Measurements from ENCODE around the gene TBL2. TPM values are rescaled to one million over a fixed set of nuclear protein-coding genes. Genes with fewer than 3 reads are reported as not detected.

TBL2 gene
- total and polyA plus RNA-seq, 2 experiments from 2014 or later, result 6.9 to 27.8 TPM

DNA sequence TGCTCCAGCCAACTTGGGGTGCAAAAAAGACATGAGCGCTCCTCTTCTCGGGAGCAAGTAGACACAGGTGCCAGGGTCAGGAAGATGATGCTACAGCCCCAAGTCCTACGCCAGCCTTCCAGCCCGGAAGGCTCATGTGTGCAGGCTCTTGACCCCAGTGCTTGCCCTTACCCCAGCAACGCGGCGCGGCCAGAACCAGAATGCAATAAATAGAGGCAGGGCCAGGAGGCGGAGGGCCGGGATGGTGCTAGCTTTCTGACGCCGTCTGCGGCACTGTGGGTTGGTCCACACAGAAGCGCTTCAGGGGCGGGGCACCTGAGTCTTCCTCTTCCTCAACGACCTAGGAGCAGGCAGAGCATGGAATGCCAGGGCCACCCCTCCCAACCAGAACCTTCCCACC is 41.3 kb downstream of the TBL2 start (continued):
- TF ChIP-seq, protein P1, sequence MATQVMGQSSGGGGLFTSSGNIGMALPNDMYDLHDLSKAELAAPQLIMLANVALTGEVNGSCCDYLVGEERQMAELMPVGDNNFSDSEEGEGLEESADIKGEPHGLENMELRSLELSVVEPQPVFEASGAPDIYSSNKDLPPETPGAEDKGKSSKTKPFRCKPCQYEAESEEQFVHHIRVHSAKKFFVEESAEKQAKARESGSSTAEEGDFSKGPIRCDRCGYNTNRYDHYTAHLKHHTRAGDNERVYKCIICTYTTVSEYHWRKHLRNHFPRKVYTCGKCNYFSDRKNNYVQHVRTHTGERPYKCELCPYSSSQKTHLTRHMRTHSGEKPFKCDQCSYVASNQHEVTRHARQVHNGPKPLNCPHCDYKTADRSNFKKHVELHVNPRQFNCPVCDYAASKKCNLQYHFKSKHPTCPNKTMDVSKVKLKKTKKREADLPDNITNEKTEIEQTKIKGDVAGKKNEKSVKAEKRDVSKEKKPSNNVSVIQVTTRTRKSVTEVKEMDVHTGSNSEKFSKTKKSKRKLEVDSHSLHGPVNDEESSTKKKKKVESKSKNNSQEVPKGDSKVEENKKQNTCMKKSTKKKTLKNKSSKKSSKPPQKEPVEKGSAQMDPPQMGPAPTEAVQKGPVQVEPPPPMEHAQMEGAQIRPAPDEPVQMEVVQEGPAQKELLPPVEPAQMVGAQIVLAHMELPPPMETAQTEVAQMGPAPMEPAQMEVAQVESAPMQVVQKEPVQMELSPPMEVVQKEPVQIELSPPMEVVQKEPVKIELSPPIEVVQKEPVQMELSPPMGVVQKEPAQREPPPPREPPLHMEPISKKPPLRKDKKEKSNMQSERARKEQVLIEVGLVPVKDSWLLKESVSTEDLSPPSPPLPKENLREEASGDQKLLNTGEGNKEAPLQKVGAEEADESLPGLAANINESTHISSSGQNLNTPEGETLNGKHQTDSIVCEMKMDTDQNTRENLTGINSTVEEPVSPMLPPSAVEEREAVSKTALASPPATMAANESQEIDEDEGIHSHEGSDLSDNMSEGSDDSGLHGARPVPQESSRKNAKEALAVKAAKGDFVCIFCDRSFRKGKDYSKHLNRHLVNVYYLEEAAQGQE (IDR thresholded peaks at IDR 0.05; ENCODE audit: unreplicated experiment), result no peak
- TF ChIP-seq ZNF331 (CRISPR knock-in tag; IDR thresholded peaks at IDR 0.05; ENCODE audit: low read depth), result no peak

DNA sequence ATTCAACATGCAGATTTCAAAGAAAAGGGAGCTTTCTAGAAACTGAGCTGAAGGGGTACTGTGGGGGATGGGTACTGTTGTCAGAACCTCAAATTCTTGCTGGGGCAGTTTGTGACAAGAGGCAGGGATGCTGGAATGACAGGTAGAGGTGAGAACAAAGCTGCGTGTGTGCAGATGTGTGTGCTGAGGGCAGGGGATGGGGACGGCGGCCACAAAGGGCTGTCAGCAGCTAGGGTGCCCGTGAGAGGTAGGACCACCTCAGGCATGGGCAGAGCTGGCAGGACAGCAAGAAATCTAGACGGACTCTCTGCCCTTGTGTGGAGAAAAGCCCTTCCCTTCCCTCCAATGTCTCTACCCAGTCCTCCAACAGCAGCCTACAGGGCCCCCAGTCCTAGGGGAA is 41.9 kb downstream of the TBL2 start:
- Histone ChIP-seq H3K27ac (ENCODE audit: low read depth) (no peak overlapping the region), H2AFZ (no peak overlapping the region), H3K9me2 (ENCODE audit: insufficient read depth) (no peaks in the 10 kb centered on the region), H3K4me2 (no peak overlapping the region), H3K4me1 (ENCODE audit: insufficient read depth) (no peaks in the 10 kb centered on the region), H3K4me3 (no peak overlapping the region), H3K79me2 (replicated peaks; ENCODE audit: insufficient read depth) (no peaks in the 10 kb centered on the region), H3F3A (replicated peaks; ENCODE audit: low read depth) (no peaks in the 10 kb centered on the region), H3K27me3 (ENCODE audit: insufficient read depth) (no peaks in the 10 kb centered on the region), H3K36me3 (ENCODE audit: insufficient read depth) (peaks cover 11% of the 10 kb centered on the region; the same call in 1 of the 2 replicates), H4K20me1 (replicated peaks; ENCODE audit: insufficient read depth) (no peaks in the 10 kb centered on the region)
- Mint-ChIP-seq H3K27ac (no peak overlapping the region), H3K9me3 (no peaks in the 10 kb centered on the region; the same call in 2 of the 3 replicates), H3K4me3 (no peak overlapping the region), H3K4me1 (no peaks in the 10 kb centered on the region), H3K27me3 (ENCODE audit: insufficient read depth, low read depth, poor library complexity) (peaks cover 4% of the 10 kb centered on the region), H3K36me3 (ENCODE audit: low read depth) (peaks cover 50% of the 10 kb centered on the region)
- DNase-seq (ENCODE audit: low spot score) (no peak), ATAC-seq (no peak)
- TF ChIP-seq, protein P2, sequence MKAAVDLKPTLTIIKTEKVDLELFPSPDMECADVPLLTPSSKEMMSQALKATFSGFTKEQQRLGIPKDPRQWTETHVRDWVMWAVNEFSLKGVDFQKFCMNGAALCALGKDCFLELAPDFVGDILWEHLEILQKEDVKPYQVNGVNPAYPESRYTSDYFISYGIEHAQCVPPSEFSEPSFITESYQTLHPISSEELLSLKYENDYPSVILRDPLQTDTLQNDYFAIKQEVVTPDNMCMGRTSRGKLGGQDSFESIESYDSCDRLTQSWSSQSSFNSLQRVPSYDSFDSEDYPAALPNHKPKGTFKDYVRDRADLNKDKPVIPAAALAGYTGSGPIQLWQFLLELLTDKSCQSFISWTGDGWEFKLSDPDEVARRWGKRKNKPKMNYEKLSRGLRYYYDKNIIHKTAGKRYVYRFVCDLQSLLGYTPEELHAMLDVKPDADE (IDR thresholded peaks at IDR 0.05), result no peak
- TF ChIP-seq, protein P3, sequence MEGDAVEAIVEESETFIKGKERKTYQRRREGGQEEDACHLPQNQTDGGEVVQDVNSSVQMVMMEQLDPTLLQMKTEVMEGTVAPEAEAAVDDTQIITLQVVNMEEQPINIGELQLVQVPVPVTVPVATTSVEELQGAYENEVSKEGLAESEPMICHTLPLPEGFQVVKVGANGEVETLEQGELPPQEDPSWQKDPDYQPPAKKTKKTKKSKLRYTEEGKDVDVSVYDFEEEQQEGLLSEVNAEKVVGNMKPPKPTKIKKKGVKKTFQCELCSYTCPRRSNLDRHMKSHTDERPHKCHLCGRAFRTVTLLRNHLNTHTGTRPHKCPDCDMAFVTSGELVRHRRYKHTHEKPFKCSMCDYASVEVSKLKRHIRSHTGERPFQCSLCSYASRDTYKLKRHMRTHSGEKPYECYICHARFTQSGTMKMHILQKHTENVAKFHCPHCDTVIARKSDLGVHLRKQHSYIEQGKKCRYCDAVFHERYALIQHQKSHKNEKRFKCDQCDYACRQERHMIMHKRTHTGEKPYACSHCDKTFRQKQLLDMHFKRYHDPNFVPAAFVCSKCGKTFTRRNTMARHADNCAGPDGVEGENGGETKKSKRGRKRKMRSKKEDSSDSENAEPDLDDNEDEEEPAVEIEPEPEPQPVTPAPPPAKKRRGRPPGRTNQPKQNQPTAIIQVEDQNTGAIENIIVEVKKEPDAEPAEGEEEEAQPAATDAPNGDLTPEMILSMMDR (conservative IDR thresholded peaks at IDR 0.05; ENCODE audit: low read depth in 2 of 2), result no peak
- no peak for TF ChIP-seq EZH2phosphoT487 (IDR thresholded peaks at IDR 0.05; ENCODE audit: unreplicated experiment)
- no peak for TF ChIP-seq NANOG (IDR thresholded peaks at IDR 0.05; ENCODE audit: borderline replicate concordance)
- no peak for TF ChIP-seq EZH2 (IDR thresholded peaks at IDR 0.05; ENCODE audit: low read depth, unreplicated experiment)
- no peak for TF ChIP-seq STAT1 (IDR thresholded peaks at IDR 0.05; ENCODE audit: unreplicated experiment)
- no peak for TF ChIP-seq ZNF114 (CRISPR knock-in tag; IDR thresholded peaks at IDR 0.05)
- TF ChIP-seq, protein P4, sequence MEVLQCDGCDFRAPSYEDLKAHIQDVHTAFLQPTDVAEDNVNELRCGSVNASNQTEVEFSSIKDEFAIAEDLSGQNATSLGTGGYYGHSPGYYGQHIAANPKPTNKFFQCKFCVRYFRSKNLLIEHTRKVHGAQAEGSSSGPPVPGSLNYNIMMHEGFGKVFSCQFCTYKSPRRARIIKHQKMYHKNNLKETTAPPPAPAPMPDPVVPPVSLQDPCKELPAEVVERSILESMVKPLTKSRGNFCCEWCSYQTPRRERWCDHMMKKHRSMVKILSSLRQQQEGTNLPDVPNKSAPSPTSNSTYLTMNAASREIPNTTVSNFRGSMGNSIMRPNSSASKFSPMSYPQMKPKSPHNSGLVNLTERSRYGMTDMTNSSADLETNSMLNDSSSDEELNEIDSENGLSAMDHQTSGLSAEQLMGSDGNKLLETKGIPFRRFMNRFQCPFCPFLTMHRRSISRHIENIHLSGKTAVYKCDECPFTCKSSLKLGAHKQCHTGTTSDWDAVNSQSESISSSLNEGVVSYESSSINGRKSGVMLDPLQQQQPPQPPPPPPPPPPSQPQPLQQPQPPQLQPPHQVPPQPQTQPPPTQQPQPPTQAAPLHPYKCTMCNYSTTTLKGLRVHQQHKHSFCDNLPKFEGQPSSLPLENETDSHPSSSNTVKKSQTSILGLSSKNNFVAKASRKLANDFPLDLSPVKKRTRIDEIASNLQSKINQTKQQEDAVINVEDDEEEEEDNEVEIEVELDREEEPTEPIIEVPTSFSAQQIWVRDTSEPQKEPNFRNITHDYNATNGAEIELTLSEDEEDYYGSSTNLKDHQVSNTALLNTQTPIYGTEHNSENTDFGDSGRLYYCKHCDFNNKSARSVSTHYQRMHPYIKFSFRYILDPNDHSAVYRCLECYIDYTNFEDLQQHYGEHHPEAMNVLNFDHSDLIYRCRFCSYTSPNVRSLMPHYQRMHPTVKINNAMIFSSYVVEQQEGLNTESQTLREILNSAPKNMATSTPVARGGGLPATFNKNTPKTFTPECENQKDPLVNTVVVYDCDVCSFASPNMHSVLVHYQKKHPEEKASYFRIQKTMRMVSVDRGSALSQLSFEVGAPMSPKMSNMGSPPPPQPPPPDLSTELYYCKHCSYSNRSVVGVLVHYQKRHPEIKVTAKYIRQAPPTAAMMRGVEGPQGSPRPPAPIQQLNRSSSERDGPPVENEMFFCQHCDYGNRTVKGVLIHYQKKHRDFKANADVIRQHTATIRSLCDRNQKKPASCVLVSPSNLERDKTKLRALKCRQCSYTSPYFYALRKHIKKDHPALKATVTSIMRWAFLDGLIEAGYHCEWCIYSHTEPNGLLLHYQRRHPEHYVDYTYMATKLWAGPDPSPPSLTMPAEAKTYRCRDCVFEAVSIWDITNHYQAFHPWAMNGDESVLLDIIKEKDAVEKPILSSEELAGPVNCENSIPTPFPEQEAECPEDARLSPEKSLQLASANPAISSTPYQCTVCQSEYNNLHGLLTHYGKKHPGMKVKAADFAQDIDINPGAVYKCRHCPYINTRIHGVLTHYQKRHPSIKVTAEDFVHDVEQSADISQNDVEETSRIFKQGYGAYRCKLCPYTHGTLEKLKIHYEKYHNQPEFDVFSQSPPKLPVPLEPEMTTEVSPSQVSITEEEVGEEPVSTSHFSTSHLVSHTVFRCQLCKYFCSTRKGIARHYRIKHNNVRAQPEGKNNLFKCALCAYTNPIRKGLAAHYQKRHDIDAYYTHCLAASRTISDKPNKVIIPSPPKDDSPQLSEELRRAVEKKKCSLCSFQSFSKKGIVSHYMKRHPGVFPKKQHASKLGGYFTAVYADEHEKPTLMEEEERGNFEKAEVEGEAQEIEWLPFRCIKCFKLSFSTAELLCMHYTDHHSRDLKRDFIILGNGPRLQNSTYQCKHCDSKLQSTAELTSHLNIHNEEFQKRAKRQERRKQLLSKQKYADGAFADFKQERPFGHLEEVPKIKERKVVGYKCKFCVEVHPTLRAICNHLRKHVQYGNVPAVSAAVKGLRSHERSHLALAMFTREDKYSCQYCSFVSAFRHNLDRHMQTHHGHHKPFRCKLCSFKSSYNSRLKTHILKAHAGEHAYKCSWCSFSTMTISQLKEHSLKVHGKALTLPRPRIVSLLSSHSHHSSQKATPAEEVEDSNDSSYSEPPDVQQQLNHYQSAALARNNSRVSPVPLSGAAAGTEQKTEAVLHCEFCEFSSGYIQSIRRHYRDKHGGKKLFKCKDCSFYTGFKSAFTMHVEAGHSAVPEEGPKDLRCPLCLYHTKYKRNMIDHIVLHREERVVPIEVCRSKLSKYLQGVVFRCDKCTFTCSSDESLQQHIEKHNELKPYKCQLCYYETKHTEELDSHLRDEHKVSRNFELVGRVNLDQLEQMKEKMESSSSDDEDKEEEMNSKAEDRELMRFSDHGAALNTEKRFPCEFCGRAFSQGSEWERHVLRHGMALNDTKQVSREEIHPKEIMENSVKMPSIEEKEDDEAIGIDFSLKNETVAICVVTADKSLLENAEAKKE (CRISPR knock-in tag; IDR thresholded peaks at IDR 0.05), result no peak
- TF ChIP-seq JUNB (IDR thresholded peaks at IDR 0.05; ENCODE audit: unreplicated experiment), result no peak
- TF ChIP-seq CREB1 (CRISPR knock-in tag; IDR thresholded peaks at IDR 0.05; ENCODE audit: low read depth), result no peak
- no peak for TF ChIP-seq ZNF331 (CRISPR knock-in tag; IDR thresholded peaks at IDR 0.05; ENCODE audit: low read depth)
